Measurements from ENCODE around the gene TEX48. TPM values are rescaled to one million over a fixed set of nuclear protein-coding genes. Genes with fewer than 3 reads are reported as not detected.

Gene TEX48
- total RNA-seq, 6 experiments from 2014 or later = not detected

DNA sequence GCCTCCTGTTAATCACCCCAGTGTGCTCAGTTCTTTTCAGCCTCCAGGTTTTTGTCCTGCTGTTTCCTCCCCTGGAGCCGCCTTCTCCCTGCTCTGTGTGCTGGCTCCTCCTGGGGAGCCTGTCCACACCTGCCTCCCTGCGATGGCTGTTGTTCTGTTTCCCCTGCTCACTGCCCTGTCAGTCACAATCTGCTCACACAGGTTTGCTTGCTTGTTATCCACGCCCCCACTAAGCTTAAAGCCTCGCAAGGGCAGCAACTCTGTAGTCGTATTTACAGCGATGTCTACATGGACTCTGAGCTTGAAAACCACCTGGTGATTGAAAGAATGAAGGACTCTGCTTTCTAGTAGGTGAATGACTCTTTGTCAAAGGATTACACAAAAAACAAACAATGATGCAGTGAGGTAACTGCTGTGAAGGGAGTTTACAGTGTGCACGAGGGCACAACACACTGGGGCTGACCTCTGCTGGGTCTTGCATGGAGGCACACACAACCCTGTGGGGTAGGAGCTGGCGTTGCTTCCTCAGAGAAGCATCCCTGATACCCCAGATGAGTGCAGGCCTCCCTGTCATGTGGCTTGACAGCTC is 39.6 kb upstream of the TEX48 start:
- Histone ChIP-seq H3K27me3 (no peaks in the 10 kb centered on the region), H3K36me3 (no peaks in the 10 kb centered on the region), H3K4me3 (no peak overlapping the region), H3K27ac (peak overlapping the region in 1 of 3 donors; percentile 48), H3K4me1 (peaks cover 0 to 6% (median 3%) of the 10 kb centered on the region in 4 donors), H3K9me3 (no peaks in the 10 kb centered on the region)
- WGBS (ENCODE audit: insufficient coverage, low coverage, low lambda C conversion rate, missing lambda C conversion rate) = 32% methylated on average over 7 of the region's 8 CpGs
- TF ChIP-seq POLR2A (IDR thresholded peaks at IDR 0.05) = no peak
- TF ChIP-seq, protein P1, sequence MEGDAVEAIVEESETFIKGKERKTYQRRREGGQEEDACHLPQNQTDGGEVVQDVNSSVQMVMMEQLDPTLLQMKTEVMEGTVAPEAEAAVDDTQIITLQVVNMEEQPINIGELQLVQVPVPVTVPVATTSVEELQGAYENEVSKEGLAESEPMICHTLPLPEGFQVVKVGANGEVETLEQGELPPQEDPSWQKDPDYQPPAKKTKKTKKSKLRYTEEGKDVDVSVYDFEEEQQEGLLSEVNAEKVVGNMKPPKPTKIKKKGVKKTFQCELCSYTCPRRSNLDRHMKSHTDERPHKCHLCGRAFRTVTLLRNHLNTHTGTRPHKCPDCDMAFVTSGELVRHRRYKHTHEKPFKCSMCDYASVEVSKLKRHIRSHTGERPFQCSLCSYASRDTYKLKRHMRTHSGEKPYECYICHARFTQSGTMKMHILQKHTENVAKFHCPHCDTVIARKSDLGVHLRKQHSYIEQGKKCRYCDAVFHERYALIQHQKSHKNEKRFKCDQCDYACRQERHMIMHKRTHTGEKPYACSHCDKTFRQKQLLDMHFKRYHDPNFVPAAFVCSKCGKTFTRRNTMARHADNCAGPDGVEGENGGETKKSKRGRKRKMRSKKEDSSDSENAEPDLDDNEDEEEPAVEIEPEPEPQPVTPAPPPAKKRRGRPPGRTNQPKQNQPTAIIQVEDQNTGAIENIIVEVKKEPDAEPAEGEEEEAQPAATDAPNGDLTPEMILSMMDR (IDR thresholded peaks at IDR 0.05) = peak in 1 of 4 donors; percentile 8
- intact Hi-C loops (cut with DNase I) = no loop called here
- ATAC-seq (peak; percentile 91 to 97 (median 94)), DNase-seq (peak; percentile 63 to 82 (median 68))

DNA sequence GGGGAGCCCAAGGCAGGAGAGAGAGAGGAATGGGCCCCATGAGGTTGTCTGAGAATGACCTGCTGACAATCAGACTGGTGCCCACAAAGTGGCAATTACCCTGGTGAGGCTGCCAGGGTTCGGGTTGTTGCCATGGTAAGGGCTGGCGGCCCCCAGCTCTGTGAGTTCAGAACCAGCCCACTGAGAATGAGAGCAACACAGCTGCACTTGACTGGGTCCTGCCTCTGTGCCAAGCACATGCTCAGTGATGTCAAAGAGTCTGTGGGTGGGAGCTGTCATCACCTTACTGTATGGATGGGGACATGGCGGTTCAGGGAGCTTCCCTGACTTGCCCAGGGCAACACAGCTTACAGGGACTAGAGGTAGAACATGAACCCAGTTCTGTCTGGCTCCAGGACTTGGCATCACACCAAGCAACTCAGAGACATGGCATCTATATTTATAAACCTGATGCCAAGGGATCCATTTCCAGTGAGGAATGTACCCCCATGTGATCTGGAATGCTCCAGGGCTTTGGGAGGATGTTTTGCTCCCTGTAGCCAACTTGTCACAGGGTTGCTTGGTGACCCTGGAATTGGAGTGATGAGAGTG is 38.2 kb upstream of the TEX48 start:
- no peaks in the 10 kb centered on the region for H3K36me3 ChIP-seq
- H3K4me3 ChIP-seq = no peak overlapping the region
- no peaks in the 10 kb centered on the region for H3K27me3 ChIP-seq
- intact Hi-C loops (cut with DNase I) = no loop called here
- H3K27ac ChIP-seq = no peak overlapping the region
- H3K9me3 ChIP-seq = no peaks in the 10 kb centered on the region
- TF ChIP-seq, protein P1 (IDR thresholded peaks at IDR 0.05) = no peak
- TF ChIP-seq POLR2A (IDR thresholded peaks at IDR 0.05) = no peak
- ATAC-seq (no peak), DNase-seq (no peak)
- H3K4me1 ChIP-seq = peaks cover 0 to 6% (median 3%) of the 10 kb centered on the region in 4 donors
- WGBS (ENCODE audit: insufficient coverage, low coverage, low lambda C conversion rate, missing lambda C conversion rate) = no CpG with 5 or more reads among the region's 3 CpGs

DNA sequence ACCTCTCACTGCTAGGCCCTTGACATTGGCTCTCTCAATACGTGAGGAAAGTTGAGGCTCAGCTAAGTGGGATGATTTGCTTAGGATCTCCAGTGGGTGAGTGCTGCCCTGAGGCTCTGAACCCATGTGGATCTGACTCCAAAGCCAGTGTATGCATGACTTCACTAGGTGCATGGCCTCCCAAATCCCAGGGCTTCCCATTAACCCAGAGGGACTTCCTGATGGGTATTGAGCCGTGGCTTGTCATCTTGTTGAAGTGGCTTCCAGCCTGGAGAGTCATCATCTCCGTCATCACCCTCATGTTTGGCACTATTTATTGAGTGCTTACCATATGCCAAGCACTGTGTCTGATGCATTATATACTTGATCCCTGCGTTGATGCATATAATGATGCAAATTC is 37.3 kb upstream of the TEX48 start:
- Histone ChIP-seq H3K36me3 (no peaks in the 10 kb centered on the region), H3K27ac (no peak overlapping the region), H3K4me1 (peaks cover 0 to 6% (median 3%) of the 10 kb centered on the region in 4 donors), H3K27me3 (no peaks in the 10 kb centered on the region), H3K4me3 (no peak overlapping the region), H3K9me3 (no peaks in the 10 kb centered on the region)
- no peak for DNase-seq
- TF ChIP-seq, protein P1 (IDR thresholded peaks at IDR 0.05) = no peak
- no peak for TF ChIP-seq POLR2A (IDR thresholded peaks at IDR 0.05)
- intact Hi-C loops (cut with DNase I) = no loop called here
- 60% methylated on average over 1 of the region's 4 CpGs for WGBS (ENCODE audit: insufficient coverage, low coverage, low lambda C conversion rate, missing lambda C conversion rate)
- ATAC-seq = no peak

DNA sequence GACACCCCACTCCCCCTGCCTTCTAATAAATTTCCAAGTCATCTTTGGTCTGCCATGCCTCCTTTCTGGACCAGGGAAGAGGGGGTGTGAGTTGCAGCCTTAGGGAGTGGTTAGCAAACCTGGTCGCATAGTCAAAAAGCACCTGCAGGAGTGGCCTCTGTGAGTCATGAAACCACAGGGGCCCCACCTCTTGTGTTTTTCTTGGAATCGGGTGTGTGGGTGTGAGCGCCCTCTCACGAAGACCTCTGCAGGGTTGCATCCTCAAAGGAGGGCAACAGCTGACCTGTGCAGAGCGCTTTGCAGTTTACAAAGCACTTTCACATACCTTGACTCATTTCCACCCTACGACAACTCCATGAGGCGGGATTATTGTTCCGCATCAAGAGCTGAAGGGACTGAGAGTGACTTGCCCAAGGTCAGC is 36.8 kb upstream of the TEX48 start:
- no peak for TF ChIP-seq POLR2A (IDR thresholded peaks at IDR 0.05)
- TF ChIP-seq, protein P1 (IDR thresholded peaks at IDR 0.05) = no peak
- WGBS (ENCODE audit: insufficient coverage, low coverage, low lambda C conversion rate, missing lambda C conversion rate) = 97% methylated on average over 5 of the region's 8 CpGs
- DNase-seq = no peak
- no peaks in the 10 kb centered on the region for H3K9me3 ChIP-seq
- peaks cover 0 to 6% (median 3%) of the 10 kb centered on the region in 4 donors for H3K4me1 ChIP-seq
- H3K27me3 ChIP-seq = no peaks in the 10 kb centered on the region
- H3K4me3 ChIP-seq = no peak overlapping the region
- intact Hi-C loops (cut with DNase I) = no loop called here
- ATAC-seq = no peak
- H3K36me3 ChIP-seq = no peaks in the 10 kb centered on the region
- no peak overlapping the region for H3K27ac ChIP-seq

Data from right lobe of liver (tissue), 6 donors.